DMS53 treated with DMSO at 0.1 percent for 48 hours (cell line): ENCODE measurements around the gene TMEM231.
"Not testable (repeated sequence)": the region's sequence is repeated elsewhere in the genome, so short reads cannot be mapped to it uniquely, and the experiment has no call there.

Source experiments
- DNase-seq: peaks from one replicate; lab custom pipeline; 2025; ENCODE audit not compliant: unreplicated experiment; lab: John Stamatoyannopoulos, UW

TMEM231 gene

GRCh38 chr16:75555707-75556430 lies at the start of gene TMEM231:
TSS of gene TMEM231 (minus strand) at chr16:75556252. CDS start at chr16:75556209, 43 bp downstream.
- DNase-seq: peak; percentile 81

GRCh38 chr16:75603241-75603640 lies 47.2 kb upstream of the TMEM231 start:
- DNase-seq: no peak

GRCh38 chr16:75599452-75600277 lies 43.6 kb upstream of the TMEM231 start:
- no peak for DNase-seq

- DNase-seq: peak; percentile 46
Observed at GRCh38 chr16:75593825-75594820, 38.1 kb upstream of the TMEM231 start.

GRCh38 chr16:75593308-75593707 lies 37.3 kb upstream of the TMEM231 start:
- DNase-seq: no peak

- DNase-seq: not testable (repeated sequence)
Observed at GRCh38 chr16:75591927-75592326, 35.9 kb upstream of the TMEM231 start.

GRCh38 chr16:75590920-75591843 lies 35.1 kb upstream of the TMEM231 start:
- no peak for DNase-seq

GRCh38 chr16:75589306-75589705 lies 33.3 kb upstream of the TMEM231 start:
- no peak for DNase-seq

GRCh38 chr16:75588716-75589115 lies 32.7 kb upstream of the TMEM231 start:
- DNase-seq: no peak

- no peak for DNase-seq
Observed at GRCh38 chr16:75584108-75584507, 28.1 kb upstream of the TMEM231 start.

- no peak for DNase-seq
Observed at GRCh38 chr16:75579281-75579834, 23.3 kb upstream of the TMEM231 start.

- no peak for DNase-seq
Observed at GRCh38 chr16:75578725-75579124, 22.7 kb upstream of the TMEM231 start.

GRCh38 chr16:75578212-75578611 lies 22.2 kb upstream of the TMEM231 start:
- DNase-seq: no peak

- no peak for DNase-seq
Observed at GRCh38 chr16:75576384-75576811, 20.3 kb upstream of the TMEM231 start.

- DNase-seq: no peak
Observed at GRCh38 chr16:75575958-75576357, 19.9 kb upstream of the TMEM231 start.

- DNase-seq: no peak
Observed at GRCh38 chr16:75573955-75574354, 17.9 kb upstream of the TMEM231 start.

GRCh38 chr16:75572864-75573542 lies 17.0 kb upstream of the TMEM231 start:
- DNase-seq: no peak

GRCh38 chr16:75570396-75571065 lies 14.5 kb upstream of the TMEM231 start:
- DNase-seq: no peak
